NCI-H146 treated with DMSO at 0.1 percent for 48 hours (cell line): ENCODE data around the gene DNAI7.

ENCODE experiments used
- DNase-seq: peaks from one replicate; lab custom pipeline; 2025; ENCODE audit not compliant: unreplicated experiment; lab: John Stamatoyannopoulos, UW

The DNAI7 gene, protein sequence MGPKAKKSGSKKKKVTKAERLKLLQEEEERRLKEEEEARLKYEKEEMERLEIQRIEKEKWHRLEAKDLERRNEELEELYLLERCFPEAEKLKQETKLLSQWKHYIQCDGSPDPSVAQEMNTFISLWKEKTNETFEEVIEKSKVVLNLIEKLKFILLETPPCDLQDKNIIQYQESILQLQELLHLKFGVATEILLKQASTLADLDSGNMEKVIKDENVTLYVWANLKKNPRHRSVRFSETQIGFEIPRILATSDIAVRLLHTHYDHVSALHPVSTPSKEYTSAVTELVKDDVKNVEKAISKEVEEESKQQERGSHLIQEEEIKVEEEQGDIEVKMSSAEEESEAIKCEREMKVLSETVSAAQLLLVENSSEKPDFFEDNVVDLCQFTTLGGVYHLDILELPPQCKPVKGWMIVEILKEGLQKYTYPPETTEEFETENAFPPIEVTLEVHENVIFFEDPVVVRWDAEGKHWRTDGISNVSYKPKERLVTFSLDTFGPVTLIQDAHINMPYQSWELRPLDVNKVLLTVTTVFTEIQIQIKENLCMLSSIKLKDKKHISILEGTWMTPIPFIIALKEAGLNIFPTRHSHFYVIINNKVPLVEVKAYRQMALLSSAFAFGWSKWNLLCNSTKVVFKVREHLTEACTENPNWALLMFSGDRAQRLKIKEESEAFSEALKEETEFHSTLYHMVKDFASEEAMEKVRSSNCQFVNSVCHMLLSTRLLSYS

DNA sequence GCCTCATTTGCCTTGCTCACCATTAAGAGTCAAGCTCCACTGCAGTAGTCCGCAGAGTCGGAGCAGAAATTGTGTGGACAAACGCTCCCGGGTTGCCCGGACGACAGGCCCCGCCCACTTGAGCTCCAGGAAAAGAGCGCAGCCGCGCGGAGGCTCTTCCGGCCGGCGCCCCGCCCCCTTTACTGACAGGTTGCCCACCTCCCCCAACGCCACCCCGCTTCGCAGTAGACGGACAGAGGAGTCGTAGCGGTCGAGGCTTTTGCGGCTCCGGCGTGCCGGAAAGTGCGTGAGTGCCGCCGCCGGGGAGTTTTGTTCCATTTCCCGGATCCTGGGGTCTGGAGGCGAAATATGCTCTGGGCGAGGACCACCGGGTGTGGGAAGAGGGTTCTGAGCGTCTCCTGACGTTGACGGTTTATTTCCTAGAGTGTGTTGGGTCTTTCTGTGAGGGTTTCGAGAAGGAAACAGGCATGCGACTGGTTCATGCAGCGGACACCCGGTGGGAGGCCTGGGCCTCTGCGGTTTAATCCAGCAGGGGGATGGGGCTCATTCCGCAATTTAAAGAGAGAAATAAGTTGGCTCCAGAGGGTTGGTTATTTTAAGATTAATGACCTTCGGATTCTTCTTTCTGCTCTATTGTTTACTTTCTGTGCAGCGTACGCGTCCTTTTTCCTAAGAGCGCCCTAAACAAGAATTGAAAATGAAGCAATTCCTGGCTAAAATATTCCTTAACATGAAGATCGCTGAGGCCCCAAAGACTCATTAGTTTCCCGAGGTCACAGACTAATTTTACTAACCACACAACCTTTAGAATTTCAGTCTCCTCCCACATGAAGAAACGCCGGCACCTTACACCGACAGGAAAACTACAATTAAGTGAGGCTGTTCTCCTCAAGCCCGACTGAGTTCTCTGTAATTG, at the start of gene DNAI7, which contains the start of gene ETFRF1:
Gene DNAI7 (minus strand): TSS at position 105 of the 916 bp plus-strand sequence. CDS start 82 bp downstream, at position 23.
Gene ETFRF1 (plus strand): TSS at position 182 of the 916 bp plus-strand sequence. CDS start 8,720 bp downstream, outside the sequence.
- DNase-seq: peak; percentile 96

DNA sequence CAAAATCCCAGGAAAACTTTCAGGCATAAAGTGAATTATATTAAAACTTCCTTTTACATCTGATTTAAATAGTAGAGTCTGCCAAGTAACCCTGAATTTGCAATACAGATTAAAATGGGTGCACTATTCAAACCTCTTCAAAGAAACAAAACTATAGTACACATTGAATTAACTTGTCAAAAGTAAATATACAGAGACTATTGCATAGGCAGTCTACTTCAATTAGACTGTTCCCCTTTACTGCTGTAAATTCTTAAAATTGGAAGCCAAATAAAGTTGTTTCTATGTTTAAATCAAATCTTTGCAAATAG, 48.7 kb upstream of the DNAI7 start:
- no peak for DNase-seq

DNA sequence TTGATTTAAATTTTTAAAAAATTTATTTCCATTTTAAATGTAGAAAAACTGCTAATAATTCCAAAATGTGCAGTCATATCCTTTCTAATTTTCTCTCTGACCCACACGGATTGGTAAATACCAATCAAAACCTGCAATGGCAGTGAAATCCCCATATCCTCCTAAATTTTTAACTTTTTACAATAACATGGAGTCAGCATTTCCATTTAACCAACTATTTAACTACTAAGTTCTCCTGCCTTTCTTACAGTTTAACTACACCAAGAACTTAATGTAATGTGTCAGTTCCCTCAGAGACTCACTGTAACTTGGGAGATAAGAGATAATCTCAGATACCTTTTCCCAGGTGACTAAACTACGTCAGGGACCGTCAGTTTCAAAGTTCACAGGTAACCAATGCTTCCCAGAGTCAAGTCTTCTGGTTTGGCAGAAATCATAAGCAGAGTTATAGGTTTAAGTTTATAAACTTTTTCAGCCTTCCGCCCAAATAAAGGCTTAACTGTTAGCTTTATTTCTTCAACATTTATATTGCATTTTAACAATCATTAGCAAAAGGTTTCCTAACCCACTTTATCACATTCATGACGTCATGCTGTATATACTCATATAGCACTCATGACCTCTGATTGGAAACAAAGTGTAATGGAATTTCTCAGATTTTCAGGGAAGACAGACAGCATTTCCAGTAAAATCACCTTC, 48.2 kb upstream of the DNAI7 start:
- no peak for DNase-seq

DNA sequence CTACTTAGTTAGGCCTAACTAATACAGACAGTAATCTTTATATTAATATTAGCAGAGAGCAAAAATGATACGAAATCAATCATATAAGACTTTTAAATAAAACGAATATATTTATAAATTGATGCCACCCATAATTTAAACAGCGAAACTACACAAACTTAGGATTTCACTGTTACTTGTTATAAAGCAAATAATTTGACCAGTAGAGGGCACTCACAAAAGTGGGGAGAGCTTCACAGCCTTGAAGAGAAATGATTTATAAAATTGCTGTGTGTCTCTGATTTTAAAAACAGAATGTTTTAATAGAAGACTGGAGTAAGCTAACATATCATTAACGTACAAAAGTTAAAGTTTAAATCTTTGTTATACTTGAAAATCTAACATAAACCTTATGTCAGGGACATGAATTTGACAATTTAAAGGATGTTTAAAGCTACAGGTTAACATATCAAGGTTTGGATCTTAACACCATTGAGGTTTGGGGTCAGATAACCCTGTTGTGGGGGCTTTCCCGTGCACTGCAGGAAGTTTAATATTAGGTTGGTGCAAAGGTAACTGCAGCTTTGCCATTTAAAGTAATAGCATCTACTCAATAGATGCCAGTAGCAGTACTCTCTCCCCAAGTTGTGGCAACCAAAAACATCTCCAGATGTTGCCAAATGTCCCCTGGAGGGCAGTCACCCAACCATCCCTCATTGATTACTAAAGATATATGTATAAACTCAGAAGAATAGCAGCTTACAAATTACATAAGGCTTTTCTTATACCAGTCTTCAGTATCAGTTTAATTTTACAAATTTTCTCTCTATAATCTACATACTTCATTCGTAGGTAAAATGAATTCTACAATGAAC, 46.4 kb upstream of the DNAI7 start:
- DNase-seq: no peak

DNA sequence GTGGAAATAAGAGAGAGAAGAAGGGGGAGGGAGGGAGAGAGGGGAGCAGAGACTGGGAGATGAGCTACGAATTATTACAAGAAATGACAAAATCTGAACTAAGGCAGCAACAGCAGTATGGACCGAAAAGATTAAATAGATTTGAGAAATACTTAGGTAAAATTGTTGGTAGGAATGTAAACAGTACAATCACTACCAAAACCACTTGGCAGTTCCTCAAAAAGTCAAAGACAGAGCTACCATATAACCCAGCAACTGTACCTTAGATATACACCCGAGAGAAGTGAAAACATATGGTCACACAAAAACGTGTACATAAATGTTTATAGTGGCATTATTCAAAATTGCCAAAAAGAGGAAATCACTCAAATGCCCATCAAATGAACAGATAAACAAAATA, 41.7 kb upstream of the DNAI7 start:
- no peak for DNase-seq

DNA sequence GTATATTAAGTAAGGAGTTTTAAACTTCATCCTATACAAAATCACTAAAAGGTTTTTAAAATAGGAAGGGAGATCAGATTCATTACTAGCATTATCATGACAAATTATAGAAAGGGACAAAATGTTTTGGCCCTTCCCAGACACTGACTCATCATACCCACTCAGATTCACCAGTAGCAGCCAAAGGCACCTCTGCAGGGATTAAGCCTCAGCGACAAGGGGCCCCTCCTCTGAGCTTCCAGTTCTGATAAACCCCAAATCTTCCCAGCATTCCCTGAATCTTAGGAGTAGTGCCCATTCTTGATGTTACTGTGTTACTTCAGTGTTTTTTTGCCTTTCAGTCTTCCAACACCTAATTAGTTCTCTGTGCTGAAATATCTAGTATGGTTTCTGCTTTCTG, 41.2 kb upstream of the DNAI7 start:
- no peak for DNase-seq

DNA sequence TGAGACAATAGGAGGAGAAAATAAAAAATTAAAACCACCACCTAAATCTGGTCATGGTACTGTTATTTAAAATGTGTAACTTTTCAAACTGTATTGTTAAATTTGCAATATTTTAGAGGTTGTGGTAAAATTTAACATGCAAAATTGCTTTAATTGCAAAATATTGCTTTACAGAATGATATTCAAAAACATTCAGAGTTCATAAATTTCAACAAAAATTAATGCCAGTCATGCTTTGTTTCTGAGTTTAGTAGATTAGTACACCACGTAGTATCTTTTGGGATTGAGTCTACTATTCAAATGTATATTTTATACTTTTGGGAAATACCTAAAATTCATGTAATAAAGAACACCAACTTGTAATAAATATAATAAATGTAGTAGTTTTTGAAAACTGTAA, 18.4 kb upstream of the DNAI7 start:
- DNase-seq: no peak

DNA sequence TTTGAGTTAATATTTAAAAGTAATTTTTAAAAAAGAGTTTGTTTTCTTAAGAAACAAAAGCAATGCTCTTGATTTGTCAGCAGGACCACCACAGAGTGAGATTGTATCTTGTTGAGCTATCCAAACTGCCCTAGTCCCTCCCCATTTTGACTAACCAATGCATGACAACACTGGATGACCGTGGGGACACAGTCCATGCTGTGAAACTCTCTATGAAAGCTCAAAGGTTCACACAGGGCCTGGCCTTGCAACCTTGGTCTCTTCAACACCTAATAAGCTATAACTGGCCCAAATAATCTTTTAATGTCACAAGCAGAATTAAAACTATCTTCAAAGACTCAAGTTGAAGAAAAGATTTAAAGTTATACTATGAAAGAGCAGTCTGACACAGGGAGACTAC, 13.6 kb upstream of the DNAI7 start:
- DNase-seq: no peak

DNA sequence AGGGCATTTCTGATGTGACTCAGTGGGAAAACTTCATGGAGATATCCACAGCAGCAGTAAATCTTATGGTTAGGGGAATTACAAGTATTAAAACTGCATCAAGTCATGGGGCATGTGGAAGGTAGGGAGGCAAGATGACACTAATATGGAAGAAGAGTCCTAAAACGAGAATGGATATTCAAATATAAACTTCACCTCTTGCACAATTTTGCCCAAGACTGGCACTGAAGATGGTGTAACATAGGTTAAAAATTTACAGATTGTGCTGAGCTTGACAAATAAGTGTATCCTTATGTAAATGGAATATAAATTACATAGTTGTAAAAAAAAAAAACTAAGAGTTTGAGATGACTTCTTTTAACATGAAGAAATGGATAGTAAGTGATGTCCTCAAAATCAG, 12.9 kb upstream of the DNAI7 start:
- DNase-seq: no peak

DNA sequence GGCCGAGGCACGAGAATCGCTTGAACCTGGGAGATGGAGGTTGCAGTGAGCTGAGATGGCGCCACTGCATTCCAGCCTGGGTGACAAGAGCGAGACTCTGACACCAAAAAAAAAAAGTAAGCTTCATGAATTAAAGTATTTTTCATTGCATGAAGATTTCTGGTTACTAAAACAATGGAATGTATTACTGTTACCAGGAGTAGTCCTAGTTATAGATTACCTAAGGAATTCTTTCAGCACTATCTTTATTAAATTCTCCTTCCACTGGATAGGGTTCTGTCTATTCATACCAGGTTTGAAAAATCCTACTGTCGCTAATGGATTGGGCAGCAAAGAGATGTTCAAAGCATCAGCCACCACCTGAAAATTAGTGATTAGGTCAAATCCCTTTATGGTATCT, 12.5 kb upstream of the DNAI7 start:
- DNase-seq: no peak

DNA sequence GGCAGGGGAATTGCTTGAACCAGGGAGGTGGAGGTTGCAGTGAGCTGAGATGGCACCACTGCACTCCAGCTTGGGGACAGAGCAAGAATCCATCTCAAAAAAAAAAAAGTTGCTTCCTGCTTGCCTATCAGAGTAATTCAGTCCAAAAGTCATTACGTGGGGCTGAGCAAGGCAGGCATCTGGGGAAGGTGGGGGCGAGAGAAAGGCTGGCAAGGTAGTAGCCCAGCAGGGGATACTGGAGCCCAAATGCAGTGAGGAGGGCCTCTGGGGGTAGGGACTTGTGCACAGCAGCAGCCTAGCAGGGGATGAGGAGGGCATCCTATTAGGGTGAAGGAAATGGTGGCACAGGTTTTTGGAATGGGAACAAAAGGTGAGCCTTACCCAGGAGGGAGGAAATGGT, 7.2 kb upstream of the DNAI7 start:
- no peak for DNase-seq

DNA sequence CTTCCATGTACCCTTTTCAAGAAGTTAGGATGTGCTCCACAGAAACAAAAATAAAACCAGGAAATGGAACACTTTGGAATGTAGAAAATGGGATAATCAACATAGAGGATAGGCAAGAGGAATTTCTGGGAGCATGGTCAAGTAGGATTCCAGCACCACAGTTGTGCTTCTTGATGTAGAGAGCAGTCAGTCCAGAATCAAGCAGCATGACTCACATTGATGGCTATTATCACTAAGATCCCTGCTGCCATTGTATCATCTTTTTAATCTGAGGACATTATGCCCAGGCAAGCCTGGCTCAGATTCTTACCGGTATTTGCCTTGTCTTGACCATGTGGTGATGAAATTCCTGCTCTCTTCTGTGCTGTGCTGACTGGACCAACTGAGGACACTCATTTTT, 5.7 kb upstream of the DNAI7 start:
- DNase-seq: no peak

DNA sequence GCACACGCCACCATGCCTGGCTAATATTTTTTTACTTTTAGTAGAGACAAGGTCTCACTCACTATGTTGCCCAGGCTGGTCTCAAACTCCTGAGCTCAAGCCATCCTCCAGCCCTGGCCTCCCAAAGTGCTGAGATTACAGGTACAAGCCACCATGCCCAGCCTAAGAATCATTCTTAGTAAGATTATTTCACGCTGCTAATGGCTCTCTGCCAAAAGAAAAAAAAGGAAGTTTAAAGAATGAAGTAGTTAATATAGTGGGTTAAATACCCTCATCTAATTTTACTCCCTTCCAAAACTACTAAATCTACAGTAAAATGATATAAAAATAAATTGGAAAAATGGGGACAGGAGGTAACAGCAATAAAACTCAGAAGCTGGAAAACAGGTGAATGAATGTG, 2.6 kb upstream of the DNAI7 start:
- no peak for DNase-seq

DNA sequence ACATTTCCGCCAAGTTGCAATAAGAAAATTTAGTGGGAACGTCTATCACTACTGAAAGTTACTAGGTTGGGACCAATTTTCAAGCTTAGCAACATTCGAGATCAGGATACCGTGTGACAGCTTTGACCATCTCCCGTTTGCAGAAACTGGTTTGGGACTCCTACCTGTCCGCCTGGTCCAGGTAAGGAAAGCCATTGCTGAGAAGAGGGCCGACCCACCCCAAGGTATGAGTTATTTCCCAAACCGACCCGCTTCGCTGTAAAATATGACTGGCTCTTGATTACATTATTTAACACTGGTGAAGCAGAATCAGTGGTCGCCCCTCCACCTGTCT, 271 bp downstream of the DNAI7 start:
- DNase-seq: no peak

DNA sequence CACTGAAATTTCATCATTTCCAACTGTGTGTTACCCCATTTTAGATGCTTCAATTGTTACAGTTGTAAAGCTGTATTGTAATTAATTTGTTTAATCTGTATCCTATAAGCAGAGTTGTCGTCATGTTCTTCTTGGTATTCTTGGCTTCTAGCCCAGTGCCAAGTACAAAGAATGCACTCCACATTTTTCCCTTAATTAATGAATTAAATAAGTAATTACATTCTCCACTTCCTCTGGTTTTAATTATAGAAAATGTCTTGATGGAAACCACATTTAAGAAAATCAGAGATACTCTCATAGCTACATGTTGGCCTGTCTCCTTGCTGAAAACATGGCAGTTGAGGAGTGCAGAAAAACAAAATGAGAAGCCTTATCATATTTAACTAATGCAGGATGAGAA, 746 bp downstream of the DNAI7 start:
- DNase-seq: no peak

DNA sequence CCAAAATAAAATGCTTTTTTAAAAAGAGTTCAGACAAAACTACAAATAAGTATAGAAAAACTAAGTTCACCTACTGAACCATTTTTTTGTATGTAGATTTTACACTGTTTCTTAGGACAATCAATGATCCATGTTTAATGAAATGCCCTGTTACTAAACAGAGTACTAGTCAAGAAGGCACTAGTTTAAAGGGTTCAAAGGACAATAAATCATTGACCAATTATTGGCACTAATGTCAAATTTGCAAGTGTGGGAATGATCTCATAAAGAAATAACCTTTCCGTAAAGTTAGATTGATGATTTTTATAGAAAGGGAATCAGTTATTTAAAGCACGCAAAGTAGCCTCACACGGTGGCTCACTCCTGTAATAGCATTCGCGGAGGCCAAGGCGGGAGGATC, 4.2 kb downstream of the DNAI7 start:
- no peak for DNase-seq

DNA sequence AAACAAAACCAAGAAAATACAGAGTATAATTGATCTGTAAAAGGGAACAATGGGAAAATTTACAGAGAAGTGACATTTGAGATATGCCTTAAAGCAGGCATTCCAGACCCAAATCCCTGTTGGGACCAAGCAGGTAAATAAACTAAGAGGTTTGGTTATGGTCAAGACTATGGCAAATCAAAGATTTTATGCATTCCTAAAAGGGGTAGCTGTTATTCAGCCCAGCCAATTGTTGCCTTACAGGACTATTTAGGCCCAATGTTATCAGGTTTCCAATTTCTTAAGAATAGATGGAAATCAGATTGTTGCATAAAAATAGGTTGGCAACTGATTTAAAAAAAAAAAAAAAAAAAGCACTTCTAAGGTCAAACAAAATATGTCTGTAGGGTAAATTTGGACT, 5.3 kb downstream of the DNAI7 start:
- no peak for DNase-seq

DNA sequence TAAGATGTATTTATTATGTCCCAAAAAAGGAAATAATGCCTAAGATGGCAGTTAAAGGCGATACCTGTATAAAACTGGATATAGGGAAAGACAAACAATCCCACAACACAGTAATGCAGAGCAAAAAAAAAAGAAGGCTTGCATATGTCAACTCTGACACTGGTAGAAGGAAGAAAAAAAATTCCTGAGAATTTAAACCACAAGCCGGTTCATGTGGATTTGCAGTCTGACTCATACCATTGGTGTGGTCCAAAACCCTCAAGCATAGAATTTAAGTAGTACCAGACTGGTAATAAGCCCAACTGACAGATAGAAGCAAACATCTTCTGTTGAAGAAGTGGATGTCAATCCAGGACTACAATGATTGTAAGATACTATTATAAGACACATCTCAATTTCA, 7.2 kb downstream of the DNAI7 start:
- no peak for DNase-seq

DNA sequence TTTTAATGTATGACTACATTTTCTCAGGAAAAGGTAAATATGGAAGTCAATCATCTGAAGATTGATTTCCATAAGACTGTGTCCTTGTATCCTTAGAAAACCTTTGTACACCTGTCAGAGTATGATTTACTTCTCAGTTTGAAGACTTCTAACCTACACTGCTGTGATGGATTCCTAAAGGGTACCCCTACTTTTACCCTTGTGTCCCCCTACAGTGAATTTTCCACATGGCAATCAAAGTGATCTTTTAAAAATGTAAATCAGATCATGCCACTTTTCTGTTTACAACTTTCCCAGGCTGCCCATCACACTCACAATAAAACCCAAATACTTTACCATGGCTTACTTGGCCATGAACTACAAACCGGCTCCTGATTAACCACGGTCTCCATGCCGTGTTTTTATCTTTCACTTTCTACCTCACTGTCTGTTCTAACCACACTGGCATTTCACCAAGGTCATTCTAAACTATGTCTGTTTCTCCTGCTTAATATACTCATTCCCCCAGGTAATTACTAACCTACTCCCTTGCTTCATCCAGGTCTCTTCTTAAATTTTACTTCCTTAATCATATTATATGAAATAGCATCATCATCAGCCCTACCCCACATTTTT, 8.1 kb downstream of the DNAI7 start:
- no peak for DNase-seq
